Esophagus squamous epithelium (tissue), 4 donors: ENCODE data around the gene ALG8.

Experiments
- POLR2A ChIP-seq, 4 donors: fragments of 450-650 bp; IDR thresholded peaks; one replicate each; pipeline ENCODE4 v1.6.1; 2017; ENCODE audit warnings: antibody characterized with exemption in 4 of 4, mild to moderate bottlenecking in 4 of 4, moderate library complexity in 3 of 4
- TF ChIP-seq, protein P1 (sequence below), 6 experiments: fragments of 450-650 bp in 4 of 6; fragments of 200-600 bp in 2 of 6; sonication (generic) in 2 of 6; IDR thresholded peaks; one replicate each; pipeline ENCODE4 v1.5.1; 2016 to 2019; ENCODE audit warnings: antibody characterized with exemption in 6 of 6, mild to moderate bottlenecking in 4 of 6, moderate library complexity in 4 of 6

DNA sequence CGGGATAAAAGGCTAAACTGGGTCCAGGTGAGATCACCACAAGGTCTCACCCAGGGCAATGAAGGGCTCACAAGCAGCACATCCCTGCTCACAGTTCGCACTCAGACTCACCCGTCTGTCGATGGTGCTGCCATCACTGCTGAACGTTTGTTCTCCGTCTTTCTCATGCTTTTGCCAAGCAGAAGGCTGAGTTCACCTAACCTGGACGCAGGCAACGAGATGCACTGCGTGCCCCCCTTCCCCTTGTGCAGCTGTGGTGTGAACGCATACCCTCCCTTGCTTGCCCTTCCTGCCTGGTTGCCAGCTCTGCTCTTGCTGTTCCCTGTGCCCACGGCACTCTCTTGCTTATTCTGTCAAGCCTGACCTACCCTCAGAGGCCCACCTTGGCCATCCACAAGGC lies 31.0 kb upstream of the ALG8 start:
- TF ChIP-seq, protein P1, sequence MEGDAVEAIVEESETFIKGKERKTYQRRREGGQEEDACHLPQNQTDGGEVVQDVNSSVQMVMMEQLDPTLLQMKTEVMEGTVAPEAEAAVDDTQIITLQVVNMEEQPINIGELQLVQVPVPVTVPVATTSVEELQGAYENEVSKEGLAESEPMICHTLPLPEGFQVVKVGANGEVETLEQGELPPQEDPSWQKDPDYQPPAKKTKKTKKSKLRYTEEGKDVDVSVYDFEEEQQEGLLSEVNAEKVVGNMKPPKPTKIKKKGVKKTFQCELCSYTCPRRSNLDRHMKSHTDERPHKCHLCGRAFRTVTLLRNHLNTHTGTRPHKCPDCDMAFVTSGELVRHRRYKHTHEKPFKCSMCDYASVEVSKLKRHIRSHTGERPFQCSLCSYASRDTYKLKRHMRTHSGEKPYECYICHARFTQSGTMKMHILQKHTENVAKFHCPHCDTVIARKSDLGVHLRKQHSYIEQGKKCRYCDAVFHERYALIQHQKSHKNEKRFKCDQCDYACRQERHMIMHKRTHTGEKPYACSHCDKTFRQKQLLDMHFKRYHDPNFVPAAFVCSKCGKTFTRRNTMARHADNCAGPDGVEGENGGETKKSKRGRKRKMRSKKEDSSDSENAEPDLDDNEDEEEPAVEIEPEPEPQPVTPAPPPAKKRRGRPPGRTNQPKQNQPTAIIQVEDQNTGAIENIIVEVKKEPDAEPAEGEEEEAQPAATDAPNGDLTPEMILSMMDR (IDR thresholded peaks at IDR 0.05): no peak
- no peak for TF ChIP-seq POLR2A (IDR thresholded peaks at IDR 0.05)
